Measurements from ENCODE around the gene HIP1R.

Gene HIP1R

DNA sequence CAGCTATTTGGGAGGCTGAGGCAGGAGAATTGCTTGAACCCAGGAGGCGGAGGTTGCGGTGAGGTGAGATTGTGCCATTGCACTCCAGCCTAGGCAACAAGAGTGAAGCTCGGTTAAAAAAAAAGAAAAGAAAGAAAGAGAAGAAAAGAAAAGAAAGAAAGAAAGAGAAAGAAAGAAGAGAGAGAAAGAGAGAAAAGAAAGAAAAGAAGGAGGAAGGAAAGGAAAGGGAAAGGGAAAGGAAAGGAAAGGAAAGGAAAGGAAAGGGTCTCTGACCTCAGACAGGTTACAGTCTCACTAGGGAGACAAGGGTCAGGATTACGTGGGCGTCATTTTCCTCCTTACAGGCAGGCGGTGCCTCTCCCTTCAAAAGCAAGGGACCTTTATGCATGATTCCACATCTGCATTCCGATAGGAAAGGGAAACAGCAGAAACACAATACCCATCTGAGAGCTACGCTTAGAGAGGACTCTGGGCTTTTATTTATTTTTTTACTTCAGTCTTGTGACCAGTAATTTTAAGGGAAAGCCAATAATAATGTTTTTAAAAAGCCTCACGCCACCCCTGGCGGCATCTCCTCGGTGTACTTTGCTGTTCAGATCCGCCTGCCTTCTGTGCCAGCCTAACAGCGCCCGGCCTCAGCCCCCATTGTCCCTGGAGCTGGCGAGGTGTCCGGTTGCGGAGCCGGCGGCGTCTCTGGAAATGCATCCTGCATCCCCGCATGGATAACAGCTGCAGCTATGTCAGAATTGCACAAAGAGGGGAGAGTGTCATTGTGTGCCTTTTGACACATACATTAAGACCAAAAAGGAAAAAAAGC is 945 bp upstream of the HIP1R start:
- peak; percentile 63 for DNase-seq (ENCODE audit: low spot score)

DNA sequence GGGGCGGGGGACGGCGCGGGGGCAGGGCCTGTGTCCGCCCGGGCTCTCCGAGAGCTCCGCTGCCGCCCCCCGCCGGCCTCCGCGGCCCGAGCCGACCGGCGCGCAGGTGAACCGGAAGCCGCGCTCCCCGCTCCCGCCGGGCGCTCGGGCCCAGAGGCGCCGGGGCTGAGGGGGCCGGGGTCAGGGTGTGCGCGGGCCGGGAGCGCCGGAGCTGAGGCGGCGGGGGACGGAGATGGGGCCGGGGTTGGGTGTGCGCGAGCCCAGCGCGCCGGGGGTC is 431 bp downstream of the HIP1R start:
- no peak for DNase-seq (ENCODE audit: low spot score)

DNA sequence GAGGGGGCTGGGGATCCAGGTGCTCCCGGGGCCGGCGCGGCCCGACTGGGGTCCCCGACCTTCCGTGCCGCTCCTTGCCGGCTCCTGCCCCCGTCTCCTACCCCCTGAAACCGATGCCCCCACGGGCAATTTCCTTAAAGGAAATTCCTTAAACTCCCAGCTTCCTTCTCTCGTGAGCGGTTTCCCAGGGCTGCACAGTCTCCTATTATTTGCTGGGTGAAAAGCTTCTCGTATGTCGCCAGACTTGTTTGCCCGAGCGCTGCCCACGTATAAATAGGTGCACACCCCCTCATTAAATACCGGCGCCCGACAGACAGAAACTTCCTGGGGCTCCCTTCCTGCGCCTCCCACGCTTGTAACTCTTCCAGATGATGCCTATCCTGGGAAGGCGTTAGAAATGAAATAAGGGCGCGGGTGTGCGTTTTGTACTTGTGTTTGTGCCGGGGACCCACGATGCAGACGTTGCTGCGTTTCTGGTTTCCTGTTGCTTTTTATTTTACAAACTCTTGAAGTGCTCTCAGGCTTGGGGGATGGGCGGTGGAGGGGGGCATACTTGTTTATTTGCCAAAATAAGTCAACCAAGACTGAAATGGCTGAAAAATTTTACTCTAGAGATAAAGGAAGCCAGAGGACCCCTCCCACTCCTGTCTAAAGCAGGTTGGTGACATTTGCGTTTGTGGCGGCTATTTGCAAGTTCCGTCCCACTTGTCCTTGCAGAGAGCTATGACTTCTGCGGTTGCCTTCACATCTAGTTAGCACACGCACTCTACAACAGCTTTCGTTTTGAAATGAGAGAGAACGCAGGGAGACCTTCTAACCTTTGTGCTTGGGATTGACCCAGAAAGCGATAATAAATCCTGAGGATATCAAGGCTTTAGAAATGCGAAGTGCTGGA is 1.0 kb downstream of the HIP1R start:
- no peak for DNase-seq (ENCODE audit: low spot score)

- no peak for DNase-seq (ENCODE audit: low spot score)
Measured at GRCh38 chr12:122837306-122838265, 2.3 kb downstream of the HIP1R start.

- DNase-seq (ENCODE audit: low spot score), result no peak
Measured at GRCh38 chr12:122838841-122839240, 3.6 kb downstream of the HIP1R start.

DNA sequence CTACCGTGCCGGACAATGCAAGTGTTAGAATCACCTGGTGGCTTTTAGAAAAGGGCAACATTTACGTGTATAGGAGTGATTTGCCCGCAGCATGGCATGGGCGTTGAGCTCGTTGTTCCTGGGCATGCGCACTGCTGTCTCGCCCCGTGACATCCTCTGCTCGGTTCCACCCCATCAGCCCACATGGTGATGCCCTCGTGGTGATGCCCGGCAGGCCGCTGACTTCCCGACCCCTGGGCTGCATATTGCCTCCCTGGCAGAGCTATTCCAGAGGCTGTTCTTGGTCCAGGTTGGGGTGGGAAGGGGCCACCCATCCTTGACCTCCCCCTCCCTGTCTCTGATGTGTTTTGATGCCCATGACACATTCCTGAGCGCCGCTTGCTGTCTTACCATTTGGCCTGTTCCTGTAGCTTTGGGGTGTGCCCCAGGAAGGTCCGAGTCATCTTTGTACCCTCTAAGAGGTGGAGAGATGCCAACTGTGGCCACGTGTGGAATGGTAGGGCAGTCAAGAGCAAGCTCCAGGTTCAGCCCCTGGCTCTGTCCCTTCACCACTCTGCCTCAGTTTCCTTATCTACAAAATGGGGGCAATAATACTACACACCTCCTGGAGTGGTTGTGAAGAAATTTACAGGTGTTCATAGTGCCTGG is 4.8 kb downstream of the HIP1R start:
- no peak for DNase-seq (ENCODE audit: low spot score)

DNA sequence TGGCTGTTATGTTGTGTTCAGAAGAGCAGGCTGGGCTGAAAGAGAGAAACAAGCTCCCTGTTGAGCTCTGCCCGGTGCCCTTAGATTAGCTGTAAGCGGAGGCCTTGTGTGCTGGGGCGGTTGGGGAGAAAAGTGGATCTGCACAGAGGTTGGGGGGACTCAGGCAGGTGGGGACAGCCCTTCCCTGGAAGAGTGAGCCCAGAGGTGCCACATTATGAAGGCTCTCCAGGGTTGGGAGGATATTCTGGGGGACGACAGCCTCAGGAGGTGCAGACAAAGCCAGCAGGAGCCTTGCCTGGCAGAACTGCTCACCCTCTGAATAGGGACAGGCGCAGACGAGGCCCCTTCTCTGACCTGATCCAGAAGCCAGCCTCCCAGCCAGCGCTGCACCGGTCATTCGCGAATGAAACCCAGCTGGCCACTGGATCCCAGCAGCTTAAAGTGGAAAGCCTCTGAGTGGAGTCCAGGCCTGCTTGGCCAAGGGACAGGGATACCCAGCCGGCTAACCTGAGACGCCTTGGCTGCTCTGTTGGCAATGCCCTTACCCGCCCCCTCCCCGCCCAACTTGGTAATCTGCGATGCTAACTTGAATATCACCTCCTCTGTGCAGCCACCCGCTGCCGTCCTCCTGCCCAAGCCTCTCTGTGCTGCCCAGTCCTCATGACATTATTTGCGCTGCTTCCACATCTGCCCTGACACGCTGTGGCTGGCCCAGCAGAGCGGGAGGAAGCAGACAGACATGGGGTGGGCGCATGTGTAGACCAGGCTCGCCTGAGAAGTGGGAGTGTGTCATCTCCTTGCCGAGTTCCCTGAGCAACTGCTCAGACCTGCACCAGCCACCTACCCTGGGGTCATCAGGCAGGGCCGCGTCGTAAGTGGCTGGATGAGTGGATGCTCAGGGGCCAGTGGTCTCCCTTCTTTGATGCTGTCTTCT is 5.6 kb downstream of the HIP1R start:
- DNase-seq (ENCODE audit: low spot score), result no peak

DNA sequence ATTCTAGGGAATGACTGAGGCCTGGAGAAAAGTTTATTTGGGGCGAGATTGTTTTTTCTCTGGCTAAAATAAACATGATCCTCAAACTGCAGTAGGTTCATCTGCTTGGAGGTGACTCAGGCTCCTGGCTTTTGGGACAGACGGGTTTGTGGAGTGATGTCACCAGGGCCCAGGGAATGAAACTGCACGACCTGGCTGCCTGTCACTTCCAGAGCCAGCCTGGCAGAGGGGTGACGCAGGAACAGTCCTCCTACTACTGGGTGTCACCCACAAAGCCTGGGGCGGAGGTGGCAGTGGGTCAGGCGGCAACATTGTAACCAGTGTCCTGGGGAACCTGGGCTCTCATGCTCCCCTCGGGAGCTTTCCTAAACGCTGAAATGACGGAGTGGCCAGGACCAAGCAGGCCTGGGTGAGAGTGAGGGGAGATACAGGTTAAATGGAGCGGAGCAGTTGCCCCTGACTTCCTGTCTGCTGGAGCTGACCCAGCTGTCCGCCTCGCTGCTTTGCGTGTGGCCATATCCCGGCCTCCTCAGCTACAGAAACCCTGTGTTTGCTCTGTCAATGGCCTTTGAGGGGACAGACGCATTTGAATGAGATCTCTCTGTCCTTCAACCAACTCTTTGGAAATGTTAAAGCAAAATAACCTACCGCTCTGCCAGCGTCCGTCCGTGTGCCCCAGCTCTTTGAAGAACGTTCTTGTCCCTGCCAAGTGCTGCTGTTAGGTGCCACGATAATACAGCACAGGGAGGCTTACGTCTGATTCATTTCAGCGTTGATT is 6.5 kb downstream of the HIP1R start:
- no peak for DNase-seq (ENCODE audit: low spot score)

DNA sequence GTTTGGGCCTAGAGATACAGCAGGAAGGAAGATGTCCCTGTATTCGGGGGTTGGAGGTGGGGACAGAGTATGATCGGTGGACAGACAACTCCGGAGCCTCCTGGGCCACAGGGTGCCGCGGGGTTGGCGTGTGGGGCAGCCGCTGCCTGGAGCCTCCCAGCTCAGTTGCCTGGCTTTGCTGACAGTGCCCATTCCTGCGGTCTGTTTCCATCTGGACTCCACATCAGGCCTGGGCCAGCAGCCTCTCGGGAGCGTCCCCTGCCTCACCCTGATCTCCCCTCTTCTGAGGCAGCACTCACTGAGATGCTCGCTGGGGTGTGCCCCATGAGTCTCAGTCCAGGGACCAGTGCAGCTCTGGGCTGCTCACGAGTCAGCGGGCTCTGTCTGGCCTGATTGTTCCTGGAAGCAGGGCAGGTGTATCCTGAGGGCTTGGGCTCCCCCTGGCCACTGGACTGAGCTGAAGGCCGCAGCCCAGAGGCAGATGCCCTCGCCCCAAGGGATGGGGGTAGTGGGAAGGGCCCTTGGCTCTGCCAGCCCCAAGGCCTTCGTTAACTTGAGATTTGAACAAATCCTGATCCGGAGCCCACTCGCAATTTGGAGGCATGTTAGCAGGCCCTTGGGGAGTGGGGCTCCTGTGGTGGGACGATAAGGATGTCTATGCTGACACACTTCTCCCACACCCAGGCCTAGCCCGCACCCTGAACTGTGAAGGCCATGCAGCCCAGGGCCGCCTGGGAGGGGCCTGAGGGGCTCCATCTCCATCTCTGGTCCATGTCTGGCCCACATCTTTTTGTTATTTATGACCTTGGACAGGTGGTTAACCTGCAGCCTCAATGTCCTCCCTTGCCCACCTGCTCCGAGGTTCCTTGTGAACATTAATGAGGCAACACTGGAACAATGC is 7.5 kb downstream of the HIP1R start:
- no peak for DNase-seq (ENCODE audit: low spot score)

DNA sequence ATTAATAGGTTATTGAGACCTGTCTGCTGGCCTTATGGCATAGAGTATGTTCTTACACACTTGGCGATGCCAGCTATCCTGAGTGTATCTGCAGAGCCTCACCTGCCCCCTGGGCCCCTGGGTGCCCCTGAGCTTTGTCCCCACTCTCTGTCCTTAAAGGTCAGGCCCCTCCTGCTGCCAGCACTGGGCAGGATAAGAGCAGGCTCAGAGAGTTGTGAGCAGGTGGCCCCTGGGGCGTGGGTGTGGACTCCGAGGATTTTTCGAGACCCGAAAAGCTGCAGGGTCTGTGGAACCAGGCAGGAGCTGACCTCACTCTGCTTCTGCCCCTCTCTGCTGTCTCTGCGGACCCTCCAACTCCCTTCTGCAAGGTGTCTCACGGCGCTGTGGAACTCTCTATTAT is 8.2 kb downstream of the HIP1R start:
- DNase-seq (ENCODE audit: low spot score), result no peak

GRCh38 chr12:122844366-122844971 is 9.2 kb downstream of the HIP1R start:
- DNase-seq (ENCODE audit: low spot score), result no peak

DNA sequence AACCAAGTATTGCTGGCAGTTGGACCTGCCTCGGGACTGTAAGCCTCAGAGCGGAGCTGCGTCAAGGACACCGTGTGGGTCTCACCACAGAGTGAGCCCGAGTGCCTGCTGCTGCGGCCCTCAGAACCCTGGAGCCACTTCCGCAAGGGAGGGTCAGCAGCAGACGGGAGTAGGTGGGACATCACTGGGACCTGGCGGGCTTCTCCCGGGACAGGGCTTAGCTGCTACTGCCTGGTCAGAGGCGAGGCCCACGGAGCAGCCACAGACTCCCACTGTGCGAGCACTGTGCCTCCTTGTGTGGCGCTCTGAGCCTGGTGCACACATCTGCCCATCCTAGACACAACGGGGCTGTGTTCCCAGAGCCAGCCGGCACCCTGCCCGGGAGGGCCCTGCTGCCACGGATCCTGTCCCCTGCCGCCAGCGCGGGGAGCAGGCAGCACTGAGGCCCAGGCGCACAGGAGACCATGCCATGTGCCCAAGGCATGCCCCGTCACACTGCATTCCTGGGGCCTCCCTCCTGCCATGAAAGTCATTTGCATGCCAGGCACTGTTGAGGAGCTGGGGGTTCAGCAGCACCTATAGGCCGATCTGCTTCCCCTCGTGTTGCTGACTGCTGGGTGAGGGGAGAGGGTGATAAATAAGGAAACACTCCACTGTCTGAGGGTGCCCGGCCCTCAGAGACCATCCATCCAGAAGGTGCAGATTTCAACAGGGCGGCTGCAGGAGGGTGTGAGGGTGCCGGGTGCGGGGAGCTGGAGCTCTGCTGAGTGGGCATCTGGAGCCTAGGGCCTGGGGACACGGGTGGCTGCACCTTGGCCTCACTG is 10.0 kb downstream of the HIP1R start:
- no peak for DNase-seq (ENCODE audit: low spot score)

DNA sequence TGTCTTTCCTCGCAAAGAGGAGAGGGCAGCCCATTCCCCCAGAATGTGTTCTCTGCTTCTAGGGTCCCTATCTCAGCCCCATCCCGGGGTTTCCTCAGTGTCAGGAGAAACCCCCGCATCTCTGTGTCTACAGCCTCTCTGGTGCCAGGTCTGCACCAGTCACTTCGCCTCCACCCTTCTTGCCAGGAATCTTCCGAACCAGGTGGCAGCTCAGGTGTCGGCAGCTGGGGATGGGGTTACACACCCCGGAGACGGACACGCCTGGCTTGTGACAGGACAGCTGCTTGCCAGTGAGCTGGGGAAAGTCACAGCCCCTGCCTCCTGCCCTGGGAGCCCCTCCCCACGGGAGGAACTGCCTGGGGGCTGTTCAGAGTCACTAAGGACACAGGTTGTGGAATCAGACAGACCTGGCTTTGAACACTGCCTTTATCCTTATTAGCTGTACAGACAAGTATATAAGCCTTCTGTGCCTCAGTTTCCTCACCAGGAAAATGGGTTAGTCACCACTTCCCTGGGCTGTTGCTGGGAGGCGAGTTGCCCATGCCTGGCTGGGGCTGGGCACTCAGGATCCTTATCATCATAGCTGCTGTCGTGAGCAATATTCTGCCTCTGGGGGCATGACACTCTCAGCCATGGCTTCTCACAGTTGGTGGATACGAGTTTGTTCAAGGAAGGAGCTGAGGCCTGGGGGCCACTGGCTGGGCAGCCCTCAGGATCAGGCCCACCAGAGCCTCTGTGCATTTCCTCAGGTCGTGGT is 10.8 kb downstream of the HIP1R start:
- DNase-seq (ENCODE audit: low spot score), result no peak

GRCh38 chr12:122846622-122847515 is 11.6 kb downstream of the HIP1R start:
- no peak for DNase-seq (ENCODE audit: low spot score)

DNA sequence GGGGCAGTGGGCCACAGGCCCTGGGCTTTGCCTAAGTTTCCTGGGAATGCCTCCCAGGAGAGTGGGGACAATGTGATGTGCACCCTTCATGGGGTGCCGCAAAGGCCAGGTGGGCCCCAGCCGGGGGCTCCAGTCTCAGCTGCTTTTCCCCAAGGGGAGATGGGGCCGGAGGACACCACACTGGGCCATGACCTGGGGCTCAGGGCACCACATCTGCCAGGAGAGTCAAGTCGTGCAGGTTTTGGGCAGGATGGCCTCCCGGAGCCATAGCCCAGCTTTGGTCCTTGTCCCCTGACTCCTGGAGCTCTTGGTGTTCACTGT is 12.2 kb downstream of the HIP1R start:
- DNase-seq (ENCODE audit: low spot score), result no peak

Data from SK-N-DZ (cell line).